ENCODE measurements around the gene SETX.

The SETX gene

DNA sequence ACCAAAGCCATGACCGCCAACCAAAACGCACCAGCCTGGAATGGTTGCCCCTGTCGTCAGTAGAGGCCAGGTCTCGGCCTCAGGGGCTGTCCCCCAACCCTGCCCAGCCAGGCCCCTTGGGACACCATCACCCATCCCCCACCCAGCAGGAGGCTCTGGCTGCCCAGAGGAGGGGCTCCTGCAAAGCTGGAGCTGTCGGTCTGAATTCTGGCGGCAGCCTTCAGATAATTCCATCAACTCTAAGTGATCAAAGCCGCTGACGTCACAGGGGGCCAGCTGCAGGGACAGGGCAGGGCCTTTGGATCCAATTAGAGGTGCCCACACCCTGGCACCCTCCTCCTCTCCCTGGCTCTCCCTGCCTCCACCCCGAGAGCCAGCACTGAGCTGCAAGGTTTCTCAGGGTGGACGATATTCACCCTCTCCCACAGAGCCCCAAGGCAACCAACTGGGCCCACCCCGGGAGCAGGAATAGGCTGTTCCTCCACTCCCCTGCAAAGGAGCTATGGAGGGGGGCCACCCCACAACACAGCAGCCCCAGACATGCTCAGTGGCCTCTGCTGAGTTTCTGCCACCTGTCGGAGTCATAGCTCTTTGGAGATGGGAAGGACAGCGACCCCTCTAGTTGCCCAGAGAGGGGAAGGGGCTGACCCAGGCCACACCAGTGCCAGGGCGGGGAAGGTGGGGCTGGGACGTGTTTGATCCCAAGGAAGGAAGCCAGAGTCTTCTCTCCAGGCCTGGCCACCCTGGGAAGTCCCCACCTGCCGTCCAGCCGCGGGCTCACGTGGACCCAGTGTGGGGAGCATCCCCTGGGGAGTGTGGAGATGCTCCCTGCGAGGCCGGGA is 114.6 kb downstream of the SETX start:
- no peak for DNase-seq

DNA sequence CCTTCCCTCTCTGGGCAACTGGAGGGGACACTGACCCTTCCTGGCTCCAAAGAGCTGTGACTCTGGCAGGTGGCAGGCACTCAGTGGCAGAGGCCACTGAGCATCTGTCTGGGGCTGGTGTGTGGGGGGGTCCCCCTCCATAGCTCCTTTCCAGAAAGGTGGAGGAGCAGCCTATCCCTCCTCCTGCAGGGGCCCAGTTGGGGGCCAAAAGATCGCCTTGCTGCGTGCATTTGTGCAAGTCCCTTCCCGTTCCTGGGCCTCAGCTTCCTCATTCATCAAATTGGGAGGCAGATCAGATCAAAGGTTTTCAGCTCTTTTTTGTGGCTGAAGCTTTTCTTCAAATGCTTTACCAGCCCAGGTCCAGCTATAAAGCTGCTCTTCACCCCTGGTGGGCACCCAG is 115.3 kb downstream of the SETX start:
- DNase-seq: no peak

DNA sequence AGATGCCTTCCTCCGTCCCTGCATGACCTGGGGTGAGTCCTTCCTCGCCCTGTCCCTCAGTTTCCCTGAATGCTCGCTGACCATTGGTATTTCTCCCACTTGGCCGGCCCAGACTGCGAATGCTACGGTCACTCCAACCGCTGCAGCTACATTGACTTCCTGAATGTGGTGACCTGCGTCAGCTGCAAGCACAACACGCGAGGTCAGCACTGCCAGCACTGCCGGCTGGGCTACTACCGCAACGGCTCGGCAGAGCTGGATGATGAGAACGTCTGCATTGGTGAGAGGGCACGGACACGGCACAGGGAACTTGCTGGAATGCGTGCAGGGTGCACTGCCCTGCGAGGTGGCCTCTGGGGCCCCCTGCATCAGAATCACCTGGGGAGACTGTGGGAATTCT is 115.8 kb downstream of the SETX start:
- no peak for DNase-seq

DNA sequence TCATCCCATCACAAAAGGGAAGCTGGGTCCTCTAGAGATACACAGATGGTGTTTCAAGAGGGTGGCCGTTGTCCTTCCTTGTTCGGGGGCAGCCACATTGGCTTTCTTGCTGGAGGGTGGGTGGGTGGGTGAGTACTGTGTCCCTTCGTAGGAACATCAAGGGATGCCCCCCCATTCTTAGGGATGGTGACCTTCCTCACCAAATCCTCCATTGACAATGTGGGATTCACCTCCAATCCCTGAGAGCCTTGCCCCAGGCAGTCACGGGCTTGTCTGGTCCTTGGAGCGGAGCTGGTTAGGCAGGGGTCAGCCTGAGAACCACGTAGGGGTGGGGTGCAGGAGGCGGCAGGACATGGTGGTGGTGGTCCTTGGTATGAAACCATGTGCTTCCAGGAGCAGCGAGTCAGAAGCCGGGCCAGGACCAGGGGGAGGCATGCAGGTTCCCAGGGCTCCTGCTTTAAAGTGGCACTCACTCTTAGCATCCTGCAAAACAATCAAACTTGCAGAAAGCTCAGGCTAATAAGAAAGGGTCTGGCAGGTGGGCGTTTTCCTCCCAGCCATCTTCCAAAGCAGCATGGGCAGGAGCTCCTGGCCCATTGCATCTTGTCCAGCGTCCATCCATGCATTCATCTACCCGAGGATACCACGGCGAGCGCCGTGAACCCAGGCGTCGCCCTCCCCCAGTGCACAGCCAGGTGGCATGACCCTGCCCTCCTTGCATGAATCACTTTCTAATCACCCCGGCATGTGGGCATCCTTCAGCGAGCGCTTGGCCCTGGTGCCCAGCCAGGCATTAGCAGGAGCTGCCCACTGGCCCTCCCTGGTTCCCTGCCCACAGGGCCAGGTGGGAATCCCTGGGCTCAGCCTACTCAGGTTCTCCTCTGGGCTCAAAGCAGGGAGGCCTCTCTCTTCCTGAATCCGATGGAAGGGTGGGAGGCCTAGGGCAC is 116.5 kb downstream of the SETX start:
- DNase-seq: no peak

DNA sequence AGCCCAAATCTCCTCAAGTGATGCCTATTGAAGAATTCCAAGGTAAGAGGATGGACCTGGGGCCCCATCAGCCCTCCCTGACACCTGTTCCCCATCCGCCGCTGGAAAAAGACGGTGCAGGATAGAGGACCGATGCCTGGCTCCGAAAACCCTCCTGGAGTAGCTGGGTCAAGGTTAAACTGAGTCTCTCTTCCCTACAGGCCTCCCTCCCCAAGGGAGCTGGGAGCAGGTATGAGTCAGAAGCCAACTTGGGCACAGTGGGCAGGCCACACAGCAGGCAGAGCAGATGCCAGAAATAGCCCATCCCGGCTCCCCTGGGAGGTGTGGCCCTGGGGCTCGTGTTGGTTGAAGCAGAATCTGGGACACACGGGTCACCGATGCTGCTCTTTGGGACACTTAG is 117.3 kb downstream of the SETX start:
- no peak for DNase-seq

DNA sequence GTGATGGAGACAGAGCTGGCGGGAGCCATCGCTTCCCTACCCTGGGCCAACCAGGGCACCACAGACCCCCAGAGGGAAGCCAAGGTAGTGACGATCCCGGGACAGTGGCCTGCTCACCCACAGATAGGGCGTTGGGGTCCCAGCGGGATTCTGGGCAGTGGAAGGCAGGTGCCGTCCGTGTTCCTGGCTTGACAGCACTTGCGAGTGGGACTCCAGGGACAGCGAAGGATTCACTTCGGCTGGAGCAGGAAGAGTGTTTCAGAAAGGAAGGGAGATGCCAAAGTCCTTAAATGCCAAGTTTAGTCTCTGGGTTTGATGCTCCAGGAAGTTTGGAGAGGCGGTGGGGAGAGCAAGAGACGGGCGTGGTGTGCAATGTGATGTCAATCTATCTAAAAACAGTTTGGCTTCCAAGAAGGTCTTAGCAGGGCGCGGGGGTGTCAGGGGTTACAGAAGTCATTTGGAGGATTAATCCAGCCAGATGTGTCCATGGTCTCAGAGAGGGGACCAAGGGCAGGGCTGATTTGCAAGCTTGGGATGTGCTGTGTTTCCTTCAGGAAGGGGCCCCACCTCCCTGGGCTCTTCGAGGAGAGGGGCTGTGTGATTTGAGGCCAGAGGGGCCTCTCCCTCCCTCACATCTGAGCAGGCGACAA is 118.0 kb downstream of the SETX start:
- no peak for DNase-seq

DNA sequence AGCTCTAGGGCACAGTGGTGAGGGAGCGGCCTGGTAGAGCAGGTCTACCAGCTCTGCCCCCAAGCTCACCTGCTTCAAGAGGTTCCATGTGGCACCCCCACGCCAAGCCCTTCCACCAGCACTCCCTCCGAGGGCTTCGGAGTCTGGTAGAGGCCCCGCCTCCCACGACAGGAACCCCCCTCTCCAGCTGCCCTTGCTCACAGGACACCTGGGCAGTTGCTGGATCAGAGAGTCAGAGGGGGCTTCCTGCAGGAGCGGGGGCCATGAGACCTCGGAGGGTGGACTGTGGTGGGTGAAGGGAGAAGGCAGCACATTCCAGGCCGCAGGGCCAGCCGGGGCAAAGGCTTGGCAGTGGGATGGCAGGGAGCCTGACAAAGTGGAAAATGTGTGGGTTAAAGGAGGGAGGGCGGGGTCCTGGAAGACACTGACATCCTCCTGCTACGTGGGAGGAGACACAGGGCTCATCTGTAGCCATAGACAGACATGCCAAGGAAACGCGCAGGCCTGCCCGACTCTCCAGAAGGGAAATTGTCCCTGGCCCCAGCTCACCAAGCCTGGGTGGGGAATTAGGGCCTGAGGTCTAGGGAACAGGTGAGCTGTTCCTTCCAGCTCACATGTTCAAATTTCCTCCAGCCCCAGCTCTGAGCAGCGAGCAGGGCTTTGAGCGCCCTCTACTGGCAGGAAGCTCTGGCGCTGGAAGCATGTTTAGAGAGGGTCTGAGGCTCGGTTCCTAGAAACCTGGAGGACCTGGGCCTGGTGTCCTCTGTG is 118.7 kb downstream of the SETX start:
- no peak for DNase-seq

DNA sequence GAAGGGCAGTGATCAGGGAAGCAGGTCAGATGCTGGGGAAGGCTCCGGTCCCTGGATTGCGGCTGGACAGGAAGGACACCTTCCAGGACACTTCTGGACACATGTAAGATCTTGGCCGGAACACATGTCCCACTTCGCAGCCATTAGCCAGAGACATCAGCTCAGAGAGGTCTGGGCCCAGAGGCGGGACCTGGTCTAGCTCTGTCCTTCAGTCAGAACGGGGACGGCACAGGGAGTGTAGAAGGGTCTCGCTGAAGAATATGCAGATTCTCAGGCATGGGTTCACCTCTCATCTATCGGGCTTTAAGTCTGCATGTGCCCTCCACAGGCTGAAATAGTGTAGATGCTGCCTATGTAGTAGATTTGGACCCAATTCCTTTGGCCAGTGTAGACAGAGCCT is 119.7 kb downstream of the SETX start:
- DNase-seq: no peak

DNA sequence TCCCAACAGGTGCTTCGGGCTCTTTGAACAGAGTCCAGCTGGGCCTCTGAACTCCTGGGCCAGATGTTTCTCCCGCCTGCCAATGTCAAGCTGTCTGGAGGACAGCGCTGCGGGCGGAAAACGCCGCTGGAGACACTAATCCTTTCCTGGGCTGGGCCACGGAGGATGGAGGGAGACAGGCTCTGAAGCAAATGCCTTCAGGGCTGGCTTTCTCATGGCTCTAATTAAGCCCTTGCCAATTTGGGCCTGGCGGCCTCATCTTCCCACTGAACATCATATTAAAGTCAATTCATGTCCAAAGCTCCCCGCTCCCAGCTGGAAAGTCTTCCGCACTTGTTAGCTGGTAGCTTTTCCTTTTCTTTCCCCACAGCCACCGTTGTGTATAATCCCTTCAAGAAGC is 120.3 kb downstream of the SETX start:
- DNase-seq: no peak

DNA sequence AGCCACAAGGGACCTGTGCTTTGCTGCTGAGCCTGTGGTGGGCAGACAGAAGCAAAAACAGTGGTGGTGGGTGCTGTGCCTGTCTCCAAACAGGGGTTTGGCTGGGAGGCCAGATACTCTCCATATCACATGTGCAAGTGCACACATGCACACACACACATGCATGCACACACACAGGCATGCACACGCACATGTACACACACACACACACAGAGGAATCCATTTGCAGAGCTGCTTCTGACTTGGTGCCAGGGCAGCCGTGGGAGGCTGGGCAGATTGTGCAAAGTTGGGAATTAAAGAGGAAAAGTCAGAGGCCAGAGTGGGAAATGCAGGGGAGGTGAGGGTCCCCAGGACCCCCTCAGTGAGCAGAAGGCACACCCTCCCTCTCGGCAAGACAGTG is 121.6 kb downstream of the SETX start:
- no peak for DNase-seq

DNA sequence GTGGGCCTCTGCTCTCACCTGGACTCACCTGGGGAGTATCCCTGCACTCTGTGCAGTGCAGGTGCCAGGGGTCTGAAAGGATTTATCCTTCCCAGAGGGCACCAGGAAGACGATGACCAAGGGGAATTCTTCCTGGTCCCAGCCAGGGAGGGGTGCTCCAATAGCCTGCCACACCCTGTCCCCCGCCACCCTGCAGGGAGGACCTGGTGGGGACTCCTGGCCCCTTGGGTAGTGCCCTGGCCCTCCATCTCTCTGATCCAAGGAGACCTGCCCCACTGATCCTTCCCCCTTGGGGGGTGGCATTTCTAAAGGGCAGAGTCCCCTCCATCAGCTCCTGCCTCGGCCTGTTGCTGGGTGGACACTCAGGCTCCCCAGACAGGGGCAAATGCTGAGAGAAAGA is 122.3 kb downstream of the SETX start:
- no peak for DNase-seq

DNA sequence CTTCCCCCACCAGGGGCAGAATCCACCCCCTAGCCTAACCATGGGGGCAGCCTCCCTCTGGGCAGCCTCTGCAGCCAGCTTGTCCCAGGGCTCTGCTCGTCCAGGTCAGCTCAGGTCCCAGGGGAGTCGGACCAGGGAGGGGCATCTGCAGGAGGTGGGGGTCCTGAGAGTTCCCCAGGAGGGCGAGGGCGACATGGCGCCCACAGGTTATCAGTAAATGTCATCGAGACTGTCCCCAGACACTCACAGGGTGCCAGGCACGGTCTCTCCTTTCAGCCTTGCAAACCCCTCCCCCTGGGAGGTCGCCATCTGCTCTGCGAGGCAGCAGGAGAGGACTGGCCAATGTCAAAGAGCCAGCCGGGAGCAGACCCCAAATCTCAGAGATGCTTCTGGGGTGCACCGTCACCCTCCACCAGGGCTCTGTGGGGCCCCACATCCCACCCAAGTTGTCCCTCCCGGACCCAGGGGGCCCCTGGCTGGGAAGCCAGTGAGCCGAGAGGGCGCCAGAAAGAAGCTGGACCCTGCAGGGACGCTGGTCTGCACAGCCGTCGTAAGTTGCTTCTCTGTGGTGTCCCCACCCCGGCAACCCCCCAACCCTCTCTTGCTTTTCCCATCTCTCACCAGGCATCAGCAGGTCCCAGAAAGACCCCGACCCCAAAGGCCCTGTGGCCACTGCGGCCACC is 123.6 kb downstream of the SETX start:
- no peak for DNase-seq

DNA sequence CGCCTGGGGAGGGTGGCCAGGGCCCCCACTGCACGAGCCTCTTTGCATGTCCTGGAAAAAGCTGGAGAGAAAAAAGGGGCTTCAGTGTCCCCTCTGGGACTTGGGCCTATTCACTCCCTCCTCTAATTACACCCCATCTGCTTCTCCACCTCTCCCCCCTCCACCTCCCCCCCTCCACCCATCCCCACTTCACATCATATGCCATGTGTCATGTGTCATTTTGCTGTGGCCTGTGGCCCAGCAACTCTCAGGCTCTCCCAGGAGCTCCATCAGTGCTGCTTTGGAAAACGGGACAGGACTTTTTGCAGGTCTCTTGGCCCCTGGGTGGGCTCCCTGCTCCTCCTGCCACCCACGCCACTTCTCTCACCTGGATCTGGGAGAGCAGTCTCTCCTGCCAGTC is 124.2 kb downstream of the SETX start:
- no peak for DNase-seq

DNA sequence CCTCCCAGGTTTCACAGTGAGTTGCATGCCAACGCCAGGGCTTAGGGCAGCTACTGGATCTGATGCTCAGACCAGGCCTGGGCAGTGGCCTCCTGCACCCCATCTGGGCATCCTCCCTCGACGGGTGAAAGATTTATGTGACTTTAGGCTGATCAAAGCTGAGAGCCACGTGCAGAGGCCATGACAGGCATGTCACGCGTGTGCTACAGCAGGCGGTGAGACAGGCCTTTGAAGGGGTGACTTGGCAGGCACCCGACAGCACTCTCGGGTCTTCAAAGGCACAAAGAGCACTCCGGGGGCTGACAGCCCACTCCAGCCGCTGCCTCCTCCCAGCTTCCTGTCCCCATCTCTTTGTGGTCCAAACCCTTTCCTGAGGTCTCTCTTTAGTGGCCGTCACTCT is 126.7 kb downstream of the SETX start:
- DNase-seq: no peak

DNA sequence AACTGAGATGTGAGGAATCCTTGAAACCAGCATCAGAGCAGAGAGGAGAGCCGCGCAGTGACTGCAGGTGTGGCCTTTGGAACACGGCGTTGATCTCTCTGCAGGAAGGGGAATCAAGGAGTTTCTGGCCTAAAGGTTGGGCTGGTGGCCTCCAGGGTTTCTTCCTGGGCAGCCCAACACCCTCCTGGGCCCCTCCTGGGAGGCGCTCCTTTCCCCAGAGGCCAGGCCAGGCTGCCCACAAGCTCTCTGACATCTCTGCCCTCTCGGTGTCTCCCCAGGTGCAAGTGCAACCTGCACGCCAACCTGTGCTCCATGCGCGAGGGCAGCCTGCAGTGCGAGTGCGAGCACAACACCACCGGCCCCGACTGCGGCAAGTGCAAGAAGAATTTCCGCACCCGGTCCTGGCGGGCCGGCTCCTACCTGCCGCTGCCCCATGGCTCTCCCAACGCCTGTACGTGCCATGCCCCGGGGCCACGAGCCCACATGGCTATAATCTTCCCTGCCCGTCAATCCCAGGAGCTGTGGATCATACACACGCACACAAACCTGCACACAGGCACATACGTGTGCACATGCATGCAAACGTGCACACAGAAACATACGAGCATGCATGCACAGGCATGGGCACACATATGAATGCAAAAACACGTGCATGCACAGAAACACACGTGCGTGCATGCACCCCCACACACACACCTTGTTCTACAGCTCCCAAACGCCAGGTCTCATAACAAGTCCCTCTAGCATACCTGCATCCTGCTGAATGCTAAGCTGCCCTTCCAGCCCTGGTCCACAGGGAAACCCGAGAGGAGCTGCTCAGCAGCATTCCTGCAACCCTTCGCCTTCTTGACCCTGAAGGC is 128.0 kb downstream of the SETX start:
- no peak for DNase-seq

DNA sequence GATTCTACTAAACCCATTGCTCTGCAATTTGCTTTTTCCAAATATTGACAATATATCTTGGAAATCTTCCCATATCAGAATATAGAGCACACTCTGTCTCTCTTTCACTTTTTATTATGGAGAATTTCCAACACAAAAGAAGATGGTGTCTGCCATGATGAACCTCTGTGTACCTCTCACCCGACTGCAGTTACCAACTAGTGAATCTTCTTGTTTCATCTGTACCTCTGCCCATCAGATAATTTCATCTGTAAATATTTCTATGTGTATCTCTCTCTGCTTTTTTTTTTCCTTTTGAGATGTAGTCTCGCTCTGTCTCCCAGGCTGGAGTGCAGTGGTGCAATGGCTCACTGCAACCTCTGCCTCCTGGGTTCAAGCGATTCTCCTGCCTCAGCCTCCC is 130.1 kb downstream of the SETX start:
- DNase-seq: no peak

DNA sequence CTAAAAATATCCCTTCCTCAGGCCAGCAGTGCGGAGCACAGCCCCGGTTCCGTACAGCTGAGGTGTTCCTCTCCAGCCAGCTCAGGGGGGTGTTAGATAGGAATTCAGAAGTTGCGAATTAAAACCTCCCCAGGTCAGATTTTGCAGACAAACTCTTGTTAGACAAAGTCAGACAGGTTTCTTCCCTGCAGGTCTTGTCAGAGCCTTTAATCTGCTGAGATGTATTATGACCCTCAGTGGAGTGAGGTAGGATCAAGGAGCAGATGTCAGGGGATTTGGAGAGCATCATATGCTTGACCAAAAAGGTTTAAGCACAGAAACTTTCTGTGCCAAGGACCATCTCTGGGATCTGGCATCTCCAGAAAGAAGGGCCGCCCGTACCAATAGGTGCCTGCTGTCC is 132.8 kb downstream of the SETX start:
- no peak for DNase-seq

DNA sequence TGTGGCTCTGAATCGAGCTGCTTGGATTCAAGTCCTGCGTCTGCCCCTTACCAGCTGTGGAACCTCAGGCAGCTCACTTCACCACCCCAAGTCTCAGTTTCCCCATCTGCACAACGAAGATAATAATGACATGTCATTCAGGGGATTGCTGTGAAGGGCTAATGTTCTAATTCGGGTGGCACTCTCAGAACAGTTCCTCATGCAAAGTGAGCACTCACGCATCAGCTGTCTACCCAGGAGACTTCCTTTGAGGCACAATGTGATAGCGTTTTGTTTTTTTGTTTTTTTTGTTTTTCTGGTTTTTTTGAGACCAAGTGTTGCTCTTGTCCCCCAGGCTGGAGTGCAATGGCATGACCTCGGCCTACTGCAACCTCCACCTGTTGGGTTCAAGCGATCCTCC is 136.6 kb downstream of the SETX start:
- DNase-seq: no peak

DNA sequence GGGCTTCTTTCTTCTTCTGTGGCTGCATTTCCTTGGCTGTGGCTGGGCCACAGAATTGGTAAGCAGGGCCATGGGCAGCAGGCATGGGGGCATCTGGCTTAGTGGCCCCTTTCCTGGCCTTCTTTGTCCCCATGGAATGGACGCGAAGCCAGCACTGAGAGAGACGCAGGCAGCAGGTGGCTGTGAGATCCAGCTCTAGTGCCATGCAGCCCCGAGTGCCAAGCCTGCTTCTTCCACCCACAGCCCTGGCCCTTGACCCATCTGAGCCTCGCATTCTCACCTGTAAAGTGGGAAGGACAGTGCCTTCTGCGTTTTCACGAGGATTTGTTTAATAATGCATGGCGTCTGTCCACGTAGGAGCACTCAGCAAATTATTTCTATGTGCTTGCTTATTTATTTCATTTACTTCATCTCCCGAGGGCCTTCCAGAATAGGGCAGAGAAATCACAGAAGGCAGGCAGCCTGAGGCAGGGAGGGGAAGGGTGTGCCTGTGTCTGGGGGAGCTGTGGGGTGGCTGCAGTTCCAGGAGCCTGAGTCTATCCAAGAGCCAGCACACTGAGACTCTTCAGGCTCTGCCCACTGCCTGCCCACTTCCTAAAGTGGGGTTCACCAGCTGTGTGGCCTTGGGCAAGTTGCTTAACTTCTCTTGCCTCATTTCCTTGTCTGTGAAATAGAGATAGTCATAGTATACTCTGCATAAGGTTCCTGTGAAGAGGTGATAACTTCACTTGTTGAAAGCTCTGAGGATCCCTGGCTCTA is 137.7 kb downstream of the SETX start:
- peak; percentile 11 for DNase-seq

DNA sequence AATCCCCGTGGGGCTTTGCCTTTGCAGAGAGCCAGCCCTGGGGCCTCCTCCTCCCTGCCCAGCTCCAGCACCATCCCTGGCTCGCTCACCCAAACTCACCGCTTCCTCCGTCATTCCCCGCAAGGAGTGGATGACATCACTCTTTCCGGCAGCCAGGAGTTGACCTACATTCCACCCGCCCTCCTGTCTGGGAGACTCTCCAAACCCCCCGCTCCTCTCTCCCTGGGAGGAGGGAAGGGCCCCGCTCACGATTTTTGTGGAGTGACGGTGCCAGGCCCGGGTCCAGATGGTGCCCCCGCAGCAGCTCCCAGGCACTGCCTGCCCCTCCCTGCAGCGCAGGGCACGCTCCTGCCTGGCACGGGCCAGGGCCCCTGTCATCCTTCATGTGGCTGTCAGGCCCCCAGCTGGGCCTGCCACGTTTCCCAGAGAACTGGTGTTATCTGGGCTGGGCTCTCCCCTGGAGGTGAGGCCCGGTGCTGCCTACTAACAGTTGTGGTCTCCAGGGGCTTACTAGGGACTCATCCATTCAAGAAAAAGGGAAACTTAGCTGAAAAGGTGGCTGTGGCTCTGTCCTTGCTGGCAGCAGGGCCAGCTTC is 140.7 kb downstream of the SETX start:
- no peak for DNase-seq
